ENCODE measurements around the gene APOBR. TPM values are rescaled to one million over a fixed set of nuclear protein-coding genes. Genes with fewer than 3 reads are reported as not detected.

Gene APOBR
- total and polyA plus RNA-seq, 9 of the 15 experiments (the other 6 are each of a cell fraction or from before 2014, with no cell fraction given), result 0.08 to 6.1 (median 2.8) TPM; not detected in 1

GRCh38 chr16:28529124-28529523, 34.7 kb downstream of the APOBR start (continued):
- TF ChIP-seq NRF1 (conservative IDR thresholded peaks at IDR 0.05 in 1 of 2, IDR thresholded peaks at IDR 0.05 in 1 of 2) (no peak), ZBTB2 (IDR thresholded peaks at IDR 0.05) (no peak), SIN3A (IDR thresholded peaks at IDR 0.05; ENCODE audit: borderline replicate concordance in 2 of 2, control insufficient read depth in 1 of 2, low read depth in 2 of 2, low read length in 2 of 2) (no peak), THRA (IDR thresholded peaks at IDR 0.05) (no peak), HNRNPLL (IDR thresholded peaks at IDR 0.05; ENCODE audit: low read depth, low read length, poor library complexity, severe bottlenecking) (no peak), RBM34 (IDR thresholded peaks at IDR 0.05; ENCODE audit: borderline replicate concordance, insufficient read depth, low read length) (no peak), SAFB2 (IDR thresholded peaks at IDR 0.05; ENCODE audit: borderline replicate concordance, low read depth, low read length, severe bottlenecking) (no peak), ZNF197 (CRISPR knock-in tag; IDR thresholded peaks at IDR 0.05; ENCODE audit: low read depth) (peak; percentile 35; the same call in 1 of the 2 replicates), ZZZ3 (IDR thresholded peaks at IDR 0.05) (no peak), NFRKB (IDR thresholded peaks at IDR 0.05; ENCODE audit: low read depth) (no peak), BRF1 (IDR thresholded peaks at IDR 0.05; ENCODE audit: borderline replicate concordance, extremely low read depth, insufficient read length) (no peak), ETS2 (tag; IDR thresholded peaks at IDR 0.05; ENCODE audit: borderline replicate concordance, poor library complexity, severe bottlenecking) (no peak), ZFP36 (IDR thresholded peaks at IDR 0.05; ENCODE audit: low read depth, low read length, partially characterized antibody) (no peak), TCF3 (CRISPR knock-in tag; IDR thresholded peaks at IDR 0.05) (no peak), ZNF76 (CRISPR knock-in tag; IDR thresholded peaks at IDR 0.05; ENCODE audit: borderline replicate concordance) (no peak), TSC22D4 (tag; IDR thresholded peaks at IDR 0.05) (no peak), NFXL1 (CRISPR knock-in tag; IDR thresholded peaks at IDR 0.05) (no peak), SUPT5H (IDR thresholded peaks at IDR 0.05) (no peak), ZNF384 (IDR thresholded peaks at IDR 0.05; ENCODE audit: low read depth, low read length) (0 out of 2 replicates have a peak, but pooled peaks have one; percentile 22), CREB3L1 (IDR thresholded peaks at IDR 0.05; ENCODE audit: borderline replicate concordance, low read depth) (no peak)
